GM10248 (cell line): ENCODE measurements around the gene IRF4.
A peak's percentile ranks its signal among the peaks of the same experiment; 100 is the strongest.

ENCODE experiments used
- CTCF ChIA-PET: fragments of 300-600 bp; sonication (Branson Sonifier 250); formaldehyde crosslinking; extraction: SDS; loops from one replicate; lab custom pipeline; 2021; ENCODE audit warnings: antibody characterized with exemption; lab: Yijun Ruan, JAX
- POLR2A ChIA-PET: fragments of 350-650 bp; sonication (Branson Sonifier 250); formaldehyde crosslinking; extraction: SDS; loops from one replicate; lab custom pipeline; 2020; ENCODE audit warnings: antibody characterized with exemption; lab: Yijun Ruan, JAX
- DNase-seq: peaks from one replicate; pipeline ENCODE4 v3.0.0; 2012; ENCODE audit errors: extremely low spot score
- CTCF ChIP-seq: IDR thresholded peaks from 2 replicates; pipeline ENCODE4 v1.5.1; 2012; ENCODE audit warnings: mild to moderate bottlenecking, low read depth; ENCODE audit errors: extremely low read depth, missing control alignments, control extremely low read depth

IRF4 gene

GRCh38 chr6:400815-401214 lies 9.3 kb downstream of the IRF4 start:
- ChIA-PET POLR2A (interaction anchor here (8.9 kb wide), 1 partner anchor 9 kb away, joined by 93 read pairs; the partner anchor contains the start of gene IRF4), CTCF (interaction anchor here (1.4 to 1.6 kb wide), 2 partner anchors 11 to 210 kb away, joined by 3 to 5 read pairs; no protein-coding TSS in a partner anchor)

GRCh38 chr6:401239-401993 lies 9.9 kb downstream of the IRF4 start:
- POLR2A ChIA-PET: interaction anchor here (8.9 kb wide), 1 partner anchor 10 kb away, joined by 93 read pairs; the partner anchor contains the start of gene IRF4
- CTCF ChIA-PET: interaction anchor here (1.4 kb wide), 1 partner anchor 211 kb away, joined by 3 read pairs; no protein-coding TSS in a partner anchor
- no peak for TF ChIP-seq CTCF
- DNase-seq: no peak

More at GRCh38 chr6:400815-401214, 9.3 kb downstream of the IRF4 start:
- no peak for DNase-seq
- TF ChIP-seq CTCF: no peak

- no peak for DNase-seq
- TF ChIP-seq CTCF: no peak
- ChIA-PET CTCF (no interaction called here), POLR2A (interaction anchor here (0.7 to 8.9 kb wide), 2 partner anchors 11 to 96 kb away, joined by 3 to 93 read pairs; partner anchors contain the start of gene IRF4)
Measured at GRCh38 chr6:401994-402640, 10.6 kb downstream of the IRF4 start.

DNA sequence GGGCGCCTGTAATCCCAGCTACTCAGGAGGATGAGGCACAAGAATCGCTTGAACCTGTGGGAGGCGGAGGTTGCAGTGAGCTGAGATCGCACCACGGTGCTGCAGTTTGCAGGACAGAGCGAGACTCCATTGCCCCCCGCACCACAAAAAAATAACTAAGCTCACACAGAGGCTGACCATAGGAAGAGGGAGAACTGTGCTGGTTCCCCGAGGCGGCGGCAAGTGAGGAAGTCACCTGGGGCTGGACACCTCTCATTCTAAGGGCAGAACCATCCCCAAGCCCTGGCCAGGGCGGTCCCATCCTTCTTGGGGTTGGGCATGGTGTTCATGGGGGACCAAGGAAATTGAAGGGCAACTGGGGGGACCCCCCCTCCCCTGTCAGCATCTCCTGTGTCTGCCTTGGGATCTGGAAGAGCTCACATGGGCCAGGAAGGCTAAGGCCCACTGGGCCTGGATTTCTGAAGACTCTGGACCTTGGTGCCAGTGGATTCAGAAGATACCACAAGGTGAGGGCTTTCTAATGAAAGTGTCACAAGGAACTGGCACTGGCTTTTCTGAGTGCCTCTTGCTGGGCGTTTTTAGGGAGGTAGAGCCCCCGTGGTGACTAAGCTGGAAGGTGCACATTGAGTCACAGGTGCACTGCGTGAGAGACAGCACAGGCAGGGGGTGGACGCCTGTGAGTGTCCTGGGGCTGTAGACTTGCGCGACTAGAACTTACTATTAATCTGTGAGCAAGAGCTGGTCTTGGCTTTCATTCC lies 11.5 kb downstream of the IRF4 start:
- no peak for TF ChIP-seq CTCF
- POLR2A ChIA-PET: interaction anchor here (0.7 to 8.9 kb wide), 4 partner anchors 8 to 186 kb away, joined by 3 to 93 read pairs (median 4); partner anchors contain the start of gene IRF4
- peak; percentile 40 for DNase-seq
- CTCF ChIA-PET: interaction anchor here (0.6 to 2.7 kb wide), 7 partner anchors 8 to 213 kb away, joined by 3 to 13 read pairs (median 4); no protein-coding TSS in a partner anchor

GRCh38 chr6:403659-404655 lies 12.4 kb downstream of the IRF4 start:
- no peak for TF ChIP-seq CTCF
- ChIA-PET POLR2A (interaction anchor here (0.7 to 8.9 kb wide), 4 partner anchors 9 to 187 kb away, joined by 3 to 93 read pairs (median 4); partner anchors contain the start of gene IRF4), CTCF (interaction anchor here (0.6 to 2.7 kb wide), 9 partner anchors 9 to 214 kb away, joined by 3 to 13 read pairs (median 3); no protein-coding TSS in a partner anchor)
- DNase-seq: peak; percentile 24
